ENCODE measurements around the gene PPP6R1.

PPP6R1 gene

GRCh38 chr19:55259540-55260210 lies 858 bp upstream of the PPP6R1 start:
- Histone ChIP-seq H3K36me3 (replicated peaks) (no peaks in the 10 kb centered on the region), H3K4me3 (ENCODE audit: low read depth, low read length) (peak overlapping the region; percentile 47), H3K27me3 (replicated peaks) (no peaks in the 10 kb centered on the region), H3K27ac (peak overlapping the region; percentile 76)
- TF ChIP-seq CTCF (IDR thresholded peaks at IDR 0.05; ENCODE audit: low read depth, low read length, missing control alignments): no peak
- DNase-seq: no peak
- in situ Hi-C loops (cut with HindIII; ENCODE audit: low pct_ligation_motif_present, low sequenced_read_pairs): no loop called here

- no peak for TF ChIP-seq CTCF (IDR thresholded peaks at IDR 0.05; ENCODE audit: low read depth, low read length, missing control alignments)
- H3K36me3 ChIP-seq (replicated peaks): no peaks in the 10 kb centered on the region
- peak overlapping the region; percentile 67 for H3K27ac ChIP-seq
- H3K27me3 ChIP-seq (replicated peaks): no peaks in the 10 kb centered on the region
- peak overlapping the region; percentile 84 for H3K4me3 ChIP-seq (ENCODE audit: low read depth, low read length)
- in situ Hi-C loops (cut with HindIII; ENCODE audit: low pct_ligation_motif_present, low sequenced_read_pairs): no loop called here
- DNase-seq: no peak
Observed at GRCh38 chr19:55258476-55258827, 365 bp downstream of the PPP6R1 start.

- in situ Hi-C loops (cut with HindIII; ENCODE audit: low pct_ligation_motif_present, low sequenced_read_pairs): no loop called here
- Histone ChIP-seq H3K27me3 (replicated peaks) (no peaks in the 10 kb centered on the region), H3K4me3 (ENCODE audit: low read depth, low read length) (peak overlapping the region; percentile 84), H3K27ac (no peak overlapping the region), H3K36me3 (replicated peaks) (no peaks in the 10 kb centered on the region)
- DNase-seq: peak; percentile 9
- TF ChIP-seq CTCF (IDR thresholded peaks at IDR 0.05; ENCODE audit: low read depth, low read length, missing control alignments): no peak
Observed at GRCh38 chr19:55257461-55258420, 1.1 kb downstream of the PPP6R1 start.

- no peaks in the 10 kb centered on the region for H3K36me3 ChIP-seq (replicated peaks)
- no peak for TF ChIP-seq CTCF (IDR thresholded peaks at IDR 0.05; ENCODE audit: low read depth, low read length, missing control alignments)
- no peak for DNase-seq
- no peak overlapping the region for H3K27ac ChIP-seq
- no peaks in the 10 kb centered on the region for H3K27me3 ChIP-seq (replicated peaks)
- in situ Hi-C loops (cut with HindIII; ENCODE audit: low pct_ligation_motif_present, low sequenced_read_pairs): no loop called here
- peak overlapping the region; percentile 84 for H3K4me3 ChIP-seq (ENCODE audit: low read depth, low read length)
Observed at GRCh38 chr19:55256562-55257460, 2.0 kb downstream of the PPP6R1 start.

- TF ChIP-seq CTCF (IDR thresholded peaks at IDR 0.05; ENCODE audit: low read depth, low read length, missing control alignments): no peak
- peak; percentile 15 for DNase-seq
- H3K4me3 ChIP-seq (ENCODE audit: low read depth, low read length): no peak overlapping the region
Observed at GRCh38 chr19:55255618-55256423, 3.0 kb downstream of the PPP6R1 start.

More at GRCh38 chr19:55255618-55256423, 3.0 kb downstream of the PPP6R1 start:
- H3K36me3 ChIP-seq (replicated peaks): no peaks in the 10 kb centered on the region
- in situ Hi-C loops (cut with HindIII; ENCODE audit: low pct_ligation_motif_present, low sequenced_read_pairs): no loop called here
- no peak overlapping the region for H3K27ac ChIP-seq
- H3K27me3 ChIP-seq (replicated peaks): no peaks in the 10 kb centered on the region

Data from brain microvascular endothelial cell (primary cell).